Ectodermal cell (in vitro differentiated cells): ENCODE data around the gene DGCR6.
"Not testable (repeated sequence)": the region's sequence is repeated elsewhere in the genome, so short reads cannot be mapped to it uniquely, and the experiment has no call there.

Experiments
- H3K27ac ChIP-seq: 2 replicates; pipeline ENCODE4 v1.7.0; 2013; ENCODE audit warnings: mild to moderate bottlenecking, low read depth, low read length; ENCODE audit not compliant: insufficient read depth, poor library complexity, severe bottlenecking
- H3K27me3 ChIP-seq: 2 replicates; pipeline ENCODE4 v1.7.0; 2013; ENCODE audit warnings: mild to moderate bottlenecking, low read length; ENCODE audit not compliant: insufficient read depth, control insufficient read depth, poor library complexity, severe bottlenecking
- H3K36me3 ChIP-seq: one replicate; pipeline ENCODE4 v1.7.0; 2013; ENCODE audit warnings: low read length; ENCODE audit not compliant: control insufficient read depth, insufficient read depth
- H3K4me1 ChIP-seq: one replicate; pipeline ENCODE4 v1.7.0; 2013; ENCODE audit warnings: low read length; ENCODE audit not compliant: control insufficient read depth, insufficient read depth
- H3K4me3 ChIP-seq: 2 replicates; pipeline ENCODE4 v1.7.0; 2013; ENCODE audit warnings: low read depth, low read length, control low read depth; ENCODE audit not compliant: insufficient read depth
- H3K9me3 ChIP-seq: 2 replicates; pipeline ENCODE4 v1.7.0; 2013; ENCODE audit warnings: mild to moderate bottlenecking, low read length, moderate library complexity; ENCODE audit not compliant: control insufficient read depth
- whole genome bisulfite sequencing, 2 experiments: methylation state at CpG; one replicate each; pipeline ENCODE4 v1.1.7; 2013; ENCODE audit warnings: missing lambda C conversion rate in 2 of 2; 5-methylcytosine and 5-hydroxymethylcytosine counted together

The DGCR6 gene

GRCh38 chr22:18909556-18909955 is 3.4 kb downstream of the DGCR6 start:
- WGBS, 2 experiments: 83% methylated on average over 1 of the region's 5 CpGs; no CpG with 5 or more reads in 1 of the 2 experiments
- Histone ChIP-seq H3K27ac (no peak overlapping the region), H3K9me3 (no peaks in the 10 kb centered on the region), H3K36me3 (no peaks in the 10 kb centered on the region), H3K27me3 (no peaks in the 10 kb centered on the region), H3K4me3 (no peak overlapping the region), H3K4me1 (no peaks in the 10 kb centered on the region)

- not testable (repeated sequence) for H3K9me3 ChIP-seq, H3K4me3 ChIP-seq, H3K27me3 ChIP-seq, H3K36me3 ChIP-seq, H3K4me1 ChIP-seq, H3K27ac ChIP-seq
- WGBS, 2 experiments: no CpG with 5 or more reads among the region's 2 CpGs
Measured at GRCh38 chr22:18911535-18911934, 5.4 kb downstream of the DGCR6 start.

- not testable (repeated sequence) for H3K27me3 ChIP-seq, H3K4me1 ChIP-seq, H3K36me3 ChIP-seq, H3K4me3 ChIP-seq, H3K27ac ChIP-seq, H3K9me3 ChIP-seq
- WGBS, 2 experiments: no CpG with 5 or more reads among the region's 10 CpGs
Measured at GRCh38 chr22:18912264-18912946, 6.3 kb downstream of the DGCR6 start.

GRCh38 chr22:18914558-18914957 is 8.4 kb downstream of the DGCR6 start:
- H3K27ac ChIP-seq, H3K27me3 ChIP-seq, H3K36me3 ChIP-seq, H3K4me3 ChIP-seq, H3K4me1 ChIP-seq, H3K9me3 ChIP-seq: not testable (repeated sequence)
- no CpG with 5 or more reads among the region's 10 CpGs for WGBS, 2 experiments

GRCh38 chr22:18915550-18915949 is 9.4 kb downstream of the DGCR6 start:
- WGBS, 2 experiments: no CpG with 5 or more reads among the region's 9 CpGs
- not testable (repeated sequence) for H3K4me3 ChIP-seq, H3K9me3 ChIP-seq, H3K36me3 ChIP-seq, H3K4me1 ChIP-seq, H3K27me3 ChIP-seq, H3K27ac ChIP-seq

- no CpG with 5 or more reads among the region's 3 CpGs for WGBS, 2 experiments
- not testable (repeated sequence) for H3K27ac ChIP-seq
Measured at GRCh38 chr22:18917818-18918217, 11.7 kb downstream of the DGCR6 start.

GRCh38 chr22:18920257-18920902 is 14.3 kb downstream of the DGCR6 start:
- H3K27ac ChIP-seq: not testable (repeated sequence)
- WGBS, 2 experiments: no CpG with 5 or more reads among the region's 12 CpGs

More at GRCh38 chr22:18917818-18918217, 11.7 kb downstream of the DGCR6 start:
- not testable (repeated sequence) for H3K4me1 ChIP-seq, H3K36me3 ChIP-seq, H3K27me3 ChIP-seq, H3K9me3 ChIP-seq, H3K4me3 ChIP-seq

GRCh38 chr22:18925368-18926064 is 19.4 kb downstream of the DGCR6 start:
- H3K9me3 ChIP-seq: no peaks in the 10 kb centered on the region
- WGBS, 2 experiments: no CpG with 5 or more reads among the region's 20 CpGs
- H3K27me3 ChIP-seq: no peaks in the 10 kb centered on the region
- no peak overlapping the region for H3K4me3 ChIP-seq
- no peak overlapping the region for H3K27ac ChIP-seq
- H3K36me3 ChIP-seq: no peaks in the 10 kb centered on the region
- H3K4me1 ChIP-seq: no peaks in the 10 kb centered on the region

More at GRCh38 chr22:18920257-18920902, 14.3 kb downstream of the DGCR6 start:
- H3K36me3 ChIP-seq, H3K9me3 ChIP-seq, H3K27me3 ChIP-seq, H3K4me3 ChIP-seq, H3K4me1 ChIP-seq: not testable (repeated sequence)

GRCh38 chr22:18927020-18927419 is 20.9 kb downstream of the DGCR6 start:
- no CpG with 5 or more reads among the region's 4 CpGs for WGBS, 2 experiments
- no peaks in the 10 kb centered on the region for H3K9me3 ChIP-seq

GRCh38 chr22:18927573-18927972 is 21.5 kb downstream of the DGCR6 start:
- no CpG with 5 or more reads among the region's 5 CpGs for WGBS, 2 experiments
- no peaks in the 10 kb centered on the region for H3K9me3 ChIP-seq
- no peaks in the 10 kb centered on the region for H3K27me3 ChIP-seq
- H3K4me1 ChIP-seq: no peaks in the 10 kb centered on the region
- no peak overlapping the region for H3K4me3 ChIP-seq
- no peaks in the 10 kb centered on the region for H3K36me3 ChIP-seq
- H3K27ac ChIP-seq: no peak overlapping the region

More at GRCh38 chr22:18927020-18927419, 20.9 kb downstream of the DGCR6 start:
- H3K4me1 ChIP-seq: no peaks in the 10 kb centered on the region
- H3K4me3 ChIP-seq: no peak overlapping the region
- H3K27ac ChIP-seq: no peak overlapping the region
- H3K36me3 ChIP-seq: no peaks in the 10 kb centered on the region
- H3K27me3 ChIP-seq: no peaks in the 10 kb centered on the region
